HG02798 (cell line): ENCODE data around the gene AMBRA1.

Experiments used
- ATAC-seq: cut with Tn5 transposase; IDR thresholded peaks from one replicate; pipeline ENCODE4 v1.9.1; 2021; ENCODE audit warnings: mild to moderate bottlenecking; ENCODE audit not compliant: unreplicated experiment, poor library complexity

Gene AMBRA1

GRCh38 chr11:46450846-46451477, 142.9 kb downstream of the AMBRA1 start:
- ATAC-seq: no peak

GRCh38 chr11:46447544-46447943, 146.3 kb downstream of the AMBRA1 start:
- no peak for ATAC-seq

GRCh38 chr11:46445920-46446771, 147.7 kb downstream of the AMBRA1 start:
- ATAC-seq: no peak

GRCh38 chr11:46445192-46445919, 148.5 kb downstream of the AMBRA1 start:
- no peak for ATAC-seq

GRCh38 chr11:46444305-46444704, 149.5 kb downstream of the AMBRA1 start:
- ATAC-seq: no peak

- no peak for ATAC-seq
Observed at GRCh38 chr11:46438211-46438610, 155.6 kb downstream of the AMBRA1 start.

- ATAC-seq: peak; percentile 74
Observed at GRCh38 chr11:46437122-46437689, 156.6 kb downstream of the AMBRA1 start.

GRCh38 chr11:46436113-46436512, 157.7 kb downstream of the AMBRA1 start:
- no peak for ATAC-seq

GRCh38 chr11:46435679-46436078, 158.1 kb downstream of the AMBRA1 start:
- ATAC-seq: no peak

- no peak for ATAC-seq
Observed at GRCh38 chr11:46431211-46431610, 162.6 kb downstream of the AMBRA1 start.

GRCh38 chr11:46429717-46430116, 164.1 kb downstream of the AMBRA1 start:
- ATAC-seq: no peak

- ATAC-seq: no peak
Observed at GRCh38 chr11:46427364-46427763, 166.5 kb downstream of the AMBRA1 start.

- ATAC-seq: no peak
Observed at GRCh38 chr11:46426233-46426991, 167.4 kb downstream of the AMBRA1 start.

GRCh38 chr11:46422588-46422987, 171.2 kb downstream of the AMBRA1 start:
- no peak for ATAC-seq

GRCh38 chr11:46421257-46421880, 172.5 kb downstream of the AMBRA1 start:
- ATAC-seq: no peak

- ATAC-seq: no peak
Observed at GRCh38 chr11:46420513-46420912, 173.3 kb downstream of the AMBRA1 start.

- no peak for ATAC-seq
Observed at GRCh38 chr11:46418751-46419150, 175.1 kb downstream of the AMBRA1 start.

GRCh38 chr11:46417711-46418110, 176.1 kb downstream of the AMBRA1 start:
- no peak for ATAC-seq

- no peak for ATAC-seq
Observed at GRCh38 chr11:46414879-46415278, 178.9 kb downstream of the AMBRA1 start.

- no peak for ATAC-seq
Observed at GRCh38 chr11:46414466-46414796, 179.4 kb downstream of the AMBRA1 start.
